GM20000 (cell line): ENCODE results near the gene GTPBP6.
"Not testable (repeated sequence)": the region's sequence is repeated elsewhere in the genome, so short reads cannot be mapped to it uniquely, and the experiment has no call there.

Source experiments
- DNase-seq: peaks from one replicate; pipeline ENCODE4 v3.0.0; 2012; ENCODE audit warnings: low spot score
- TF ChIP-seq, protein P1 (sequence below): IDR thresholded peaks from 2 replicates; pipeline ENCODE4 v1.5.1; 2012; ENCODE audit warnings: mild to moderate bottlenecking, control low read depth; ENCODE audit errors: extremely low read depth, missing control alignments

Gene GTPBP6

GRCh38 chrX:355329-356050 lies 36.9 kb upstream of the GTPBP6 start:
- no peak for DNase-seq
- TF ChIP-seq, protein P1, sequence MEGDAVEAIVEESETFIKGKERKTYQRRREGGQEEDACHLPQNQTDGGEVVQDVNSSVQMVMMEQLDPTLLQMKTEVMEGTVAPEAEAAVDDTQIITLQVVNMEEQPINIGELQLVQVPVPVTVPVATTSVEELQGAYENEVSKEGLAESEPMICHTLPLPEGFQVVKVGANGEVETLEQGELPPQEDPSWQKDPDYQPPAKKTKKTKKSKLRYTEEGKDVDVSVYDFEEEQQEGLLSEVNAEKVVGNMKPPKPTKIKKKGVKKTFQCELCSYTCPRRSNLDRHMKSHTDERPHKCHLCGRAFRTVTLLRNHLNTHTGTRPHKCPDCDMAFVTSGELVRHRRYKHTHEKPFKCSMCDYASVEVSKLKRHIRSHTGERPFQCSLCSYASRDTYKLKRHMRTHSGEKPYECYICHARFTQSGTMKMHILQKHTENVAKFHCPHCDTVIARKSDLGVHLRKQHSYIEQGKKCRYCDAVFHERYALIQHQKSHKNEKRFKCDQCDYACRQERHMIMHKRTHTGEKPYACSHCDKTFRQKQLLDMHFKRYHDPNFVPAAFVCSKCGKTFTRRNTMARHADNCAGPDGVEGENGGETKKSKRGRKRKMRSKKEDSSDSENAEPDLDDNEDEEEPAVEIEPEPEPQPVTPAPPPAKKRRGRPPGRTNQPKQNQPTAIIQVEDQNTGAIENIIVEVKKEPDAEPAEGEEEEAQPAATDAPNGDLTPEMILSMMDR = no peak

DNA sequence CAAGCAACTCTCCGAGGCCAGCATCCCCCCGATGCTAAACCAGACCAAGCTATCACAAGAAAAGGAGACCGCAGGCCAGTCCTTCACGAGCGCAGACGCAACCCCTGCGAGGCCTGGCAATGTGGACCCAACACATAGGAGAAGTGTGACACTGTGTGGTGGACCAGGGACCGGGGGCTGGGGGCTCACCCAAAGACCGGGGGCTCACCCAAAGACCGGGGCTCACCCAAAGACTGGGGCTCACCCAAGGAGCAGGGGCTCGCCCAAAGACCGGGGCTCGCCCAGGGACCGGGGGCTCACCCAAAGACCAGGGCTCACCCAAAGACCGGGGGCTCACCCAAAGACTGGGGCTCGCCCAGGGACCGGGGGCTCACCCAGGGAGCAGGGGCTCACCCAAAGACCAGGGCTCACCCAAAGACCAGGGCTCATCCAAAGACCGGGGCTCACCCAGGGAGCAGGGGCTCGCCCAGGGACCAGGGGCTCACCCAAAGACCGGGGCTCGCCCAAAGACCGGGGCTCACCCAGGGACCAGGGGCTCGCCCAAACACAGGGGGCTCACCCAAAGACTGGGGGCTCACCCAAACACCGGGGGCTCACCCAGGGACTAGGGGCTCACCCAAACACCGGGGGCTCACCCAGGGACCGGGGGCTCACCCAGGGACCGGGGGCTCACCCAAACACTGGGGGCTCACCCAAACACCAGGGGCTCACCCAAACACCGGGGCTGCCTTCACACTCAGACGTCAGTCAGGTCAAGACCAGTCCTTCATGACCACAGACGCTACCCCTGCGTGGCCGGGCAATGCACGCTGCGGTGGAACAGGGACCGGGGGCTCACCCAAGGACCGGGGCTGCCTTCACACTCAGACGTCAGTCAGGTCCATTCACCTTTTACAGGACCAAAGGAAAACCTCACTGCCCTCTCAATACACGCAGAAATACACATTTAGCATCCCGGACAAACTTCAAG lies 35.3 kb upstream of the GTPBP6 start:
- DNase-seq = no peak
- TF ChIP-seq, protein P1 = no peak

DNA sequence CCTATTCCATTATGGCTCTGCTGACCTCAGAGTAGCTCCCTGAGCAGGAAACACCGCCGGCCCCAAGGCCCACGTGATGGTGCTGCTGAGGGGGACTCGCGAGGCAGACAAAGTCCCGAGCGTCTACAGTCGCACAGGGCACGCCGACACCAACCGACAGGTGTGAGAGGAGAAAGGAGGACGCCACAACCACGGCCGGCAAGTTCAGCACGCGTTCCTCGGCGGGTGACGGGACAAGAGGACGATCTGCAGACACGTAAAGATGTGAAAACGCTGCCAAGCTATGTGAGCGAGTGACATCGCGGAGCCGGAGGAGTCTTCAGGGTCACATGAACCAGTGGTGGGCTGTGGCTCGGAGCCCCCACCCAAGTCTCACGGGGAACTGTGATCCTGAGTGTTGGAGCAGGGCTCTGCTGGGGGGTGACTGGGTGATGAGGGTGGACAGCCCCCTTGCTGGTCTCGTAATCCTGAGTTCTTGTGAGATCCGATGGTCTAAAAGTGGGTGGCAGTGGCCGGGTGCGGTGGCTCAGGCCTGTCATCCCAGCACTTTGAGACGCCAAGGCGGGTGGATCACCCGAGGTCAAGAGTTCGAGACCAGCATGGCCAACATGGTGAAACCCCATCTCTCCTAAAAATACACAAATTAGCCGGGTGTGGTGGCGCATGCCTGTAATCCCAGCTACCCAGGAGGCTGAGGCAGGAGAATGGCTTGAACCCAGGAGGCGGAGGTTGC lies 34.2 kb upstream of the GTPBP6 start:
- no peak for DNase-seq
- TF ChIP-seq, protein P1 = no peak

GRCh38 chrX:352181-352580 lies 33.6 kb upstream of the GTPBP6 start:
- TF ChIP-seq, protein P1 = no peak
- no peak for DNase-seq

GRCh38 chrX:351736-352135 lies 33.1 kb upstream of the GTPBP6 start:
- no peak for DNase-seq
- TF ChIP-seq, protein P1 = no peak

- not testable (repeated sequence) for DNase-seq
These were observed 32.7 kb upstream of the GTPBP6 start for GRCh38 chrX:351324-351641.

GRCh38 chrX:350534-351323 lies 32.1 kb upstream of the GTPBP6 start:
- no peak for DNase-seq
- TF ChIP-seq, protein P1 = no peak
